ENCODE data around the gene GTF2H2C. TPM values are rescaled to one million over a fixed set of nuclear protein-coding genes. Genes with fewer than 3 reads are reported as not detected.

Gene GTF2H2C
- total RNA-seq, 1 donor from 2014 or later = 33.4 TPM

- H3K27ac ChIP-seq = peak overlapping the region; percentile 45
- ATAC-seq (no peak), DNase-seq (no peak)
- intact Hi-C loops (cut with DNase I) = no loop called here
- no peak overlapping the region for H3K4me3 ChIP-seq
- H3K27me3 ChIP-seq = no peaks in the 10 kb centered on the region
- H3K36me3 ChIP-seq = no peaks in the 10 kb centered on the region
- H3K9me3 ChIP-seq = no peaks in the 10 kb centered on the region
- H3K4me1 ChIP-seq = peaks cover 22% of the 10 kb centered on the region
- TF ChIP-seq CTCF (IDR thresholded peaks at IDR 0.05) = no peak
Observed at GRCh38 chr5:69519285-69519684, 40.7 kb upstream of the GTF2H2C start.

- ATAC-seq = no peak
- Histone ChIP-seq H3K27me3 (no peaks in the 10 kb centered on the region), H3K9me3 (no peaks in the 10 kb centered on the region), H3K4me1 (peaks cover 22% of the 10 kb centered on the region), H3K36me3 (no peaks in the 10 kb centered on the region), H3K27ac (no peak overlapping the region), H3K4me3 (no peak overlapping the region)
- DNase-seq = no peak
- intact Hi-C loops (cut with DNase I) = no loop called here
- no peak for TF ChIP-seq CTCF (IDR thresholded peaks at IDR 0.05)
Observed at GRCh38 chr5:69522035-69522434, 38.0 kb upstream of the GTF2H2C start.

- Histone ChIP-seq H3K4me1 (peaks cover 8% of the 10 kb centered on the region), H3K36me3 (no peaks in the 10 kb centered on the region), H3K27me3 (no peaks in the 10 kb centered on the region), H3K4me3 (no peak overlapping the region), H3K27ac (no peak overlapping the region), H3K9me3 (no peaks in the 10 kb centered on the region)
- ATAC-seq (no peak), DNase-seq (no peak)
- no peak for TF ChIP-seq CTCF (IDR thresholded peaks at IDR 0.05)
- intact Hi-C loops (cut with DNase I) = no loop called here
Observed at GRCh38 chr5:69525490-69525889, 34.5 kb upstream of the GTF2H2C start.

- TF ChIP-seq CTCF (IDR thresholded peaks at IDR 0.05) = no peak
- Histone ChIP-seq H3K27me3 (no peaks in the 10 kb centered on the region), H3K9me3 (no peaks in the 10 kb centered on the region), H3K36me3 (no peaks in the 10 kb centered on the region), H3K4me3 (no peak overlapping the region), H3K27ac (no peak overlapping the region), H3K4me1 (peaks cover 14% of the 10 kb centered on the region)
- DNase-seq = no peak
- no peak for ATAC-seq
- intact Hi-C loops (cut with DNase I) = no loop called here
Observed at GRCh38 chr5:69526660-69527059, 33.3 kb upstream of the GTF2H2C start.

GRCh38 chr5:69527128-69527770 lies 32.7 kb upstream of the GTF2H2C start:
- Histone ChIP-seq H3K4me1 (peaks cover 18% of the 10 kb centered on the region), H3K27me3 (no peaks in the 10 kb centered on the region), H3K27ac (no peak overlapping the region), H3K9me3 (no peaks in the 10 kb centered on the region), H3K36me3 (no peaks in the 10 kb centered on the region), H3K4me3 (no peak overlapping the region)
- no peak for DNase-seq
- intact Hi-C loops (cut with DNase I) = no loop called here
- ATAC-seq = peak; percentile 35
- no peak for TF ChIP-seq CTCF (IDR thresholded peaks at IDR 0.05)

- Histone ChIP-seq H3K9me3 (no peaks in the 10 kb centered on the region), H3K4me1 (peaks cover 18% of the 10 kb centered on the region), H3K4me3 (no peak overlapping the region), H3K27me3 (no peaks in the 10 kb centered on the region), H3K27ac (no peak overlapping the region), H3K36me3 (no peaks in the 10 kb centered on the region)
- DNase-seq (no peak), ATAC-seq (peak; percentile 53)
- TF ChIP-seq CTCF (IDR thresholded peaks at IDR 0.05) = no peak
- intact Hi-C loops (cut with DNase I) = no loop called here
Observed at GRCh38 chr5:69528035-69528434, 32.0 kb upstream of the GTF2H2C start.
